ENCODE data around the gene DBN1. TPM values are rescaled to one million over a fixed set of nuclear protein-coding genes. Genes with fewer than 3 reads are reported as not detected.

The DBN1 gene
- 1 to 10 TPM; 4.7 to 5.0 TPM for total RNA-seq

GRCh38 chr5:177473443-177474001 is at the start of gene DBN1:
DBN1 (minus strand) TSS chr5:177473634; CDS start chr5:177473521, 113 bp downstream.

GRCh38 chr5:177516601-177517568 is 43.5 kb upstream of the DBN1 start, which contains the start of gene DDX41:
DDX41 (minus strand) TSS chr5:177516961; CDS start chr5:177516945, 16 bp downstream.

GRCh38 chr5:177509381-177509951 is 36.0 kb upstream of the DBN1 start, which contains the start of gene DOK3:
DOK3 (minus strand) TSS chr5:177509826; CDS start chr5:177509540, 286 bp downstream.

GRCh38 chr5:177497292-177498012 is 24.0 kb upstream of the DBN1 start, which contains the start of gene PDLIM7:
PDLIM7 (minus strand) TSS chr5:177497604; CDS start chr5:177496512, 1,092 bp downstream.

GRCh38 chr5:177446200-177447065 is 27.0 kb downstream of the DBN1 start, which contains the start of gene PRR7:
PRR7 (plus strand) TSS chr5:177446814; CDS start chr5:177455068, 8,254 bp downstream.

GRCh38 chr5:177426566-177427210 is 46.7 kb downstream of the DBN1 start, which contains the start of gene GRK6:
GRK6 (plus strand) TSS chr5:177426676; CDS start chr5:177426846, 170 bp downstream.

GRCh38 chr5:177409043-177409801 is 64.2 kb downstream of the DBN1 start, which contains the start of gene F12:
F12 (minus strand) TSS chr5:177409564; CDS start chr5:177409527, 37 bp downstream.

Other genes with a start within 250 kb of the DBN1 start
- gene RAB24, start 169.9 kb downstream of the DBN1 start, total RNA-seq = 10 to 100 TPM; 43.4 to 43.8 TPM
- 100 to 1,000 TPM; 107 to 112 TPM for gene PRELID1, start 169.8 kb downstream of the DBN1 start, total RNA-seq
- gene MXD3, start 161.7 kb downstream of the DBN1 start, total RNA-seq = 10 to 100 TPM; 72.1 to 73.2 TPM
- 100 to 1,000 TPM; 103 to 109 TPM for gene LMAN2, start 122.0 kb downstream of the DBN1 start, total RNA-seq
- gene RGS14, start 115.7 kb downstream of the DBN1 start, total RNA-seq = 100 to 1,000 TPM; 118 to 121 TPM
- gene SLC34A1, start 89.2 kb downstream of the DBN1 start, total RNA-seq = under 1 TPM; 0.38 to 0.43 TPM
- gene PFN3, start 73.0 kb downstream of the DBN1 start, total RNA-seq = not detected
- gene F12, start 64.1 kb downstream of the DBN1 start, total RNA-seq = under 1 TPM; 0.68 to 0.70 TPM
- 100 to 1,000 TPM; 246 to 250 TPM for gene GRK6, start 47.0 kb downstream of the DBN1 start, total RNA-seq
- 1 to 10 TPM; 8.4 to 8.7 TPM for gene PRR7, start 26.8 kb downstream of the DBN1 start, total RNA-seq
- gene PDLIM7, start 24.0 kb upstream of the DBN1 start, total RNA-seq = 10 to 100 TPM; 26.6 to 27.3 TPM
- 1 to 10 TPM; 2.1 to 3.3 TPM for gene DOK3, start 36.2 kb upstream of the DBN1 start, total RNA-seq
- gene DDX41, start 43.3 kb upstream of the DBN1 start, total RNA-seq = 100 to 1,000 TPM in 1 of 2 experiments, 10 to 100 TPM in 1; 98.2 to 101 TPM
- gene FAM193B, start 80.9 kb upstream of the DBN1 start, total RNA-seq = 100 to 1,000 TPM; 109 to 112 TPM
- gene TMED9, start 118.6 kb upstream of the DBN1 start, total RNA-seq = 100 to 1,000 TPM; 102 to 109 TPM
- 10 to 100 TPM; 23.5 to 25.2 TPM for gene B4GALT7, start 126.5 kb upstream of the DBN1 start, total RNA-seq